Measurements from ENCODE around the gene HMGB4.

The HMGB4 gene

GRCh38 chr1:33826311-33826710 is 37.6 kb upstream of the HMGB4 start:
- no peak overlapping the region for H3K4me3 ChIP-seq (ENCODE audit: low read depth, low read length)
- no peak for TF ChIP-seq CTCF (IDR thresholded peaks at IDR 0.05; ENCODE audit: low read depth, low read length)

GRCh38 chr1:33826711-33827110 is 37.2 kb upstream of the HMGB4 start:
- no peak overlapping the region for H3K4me3 ChIP-seq (ENCODE audit: low read depth, low read length)
- no peak for TF ChIP-seq CTCF (IDR thresholded peaks at IDR 0.05; ENCODE audit: low read depth, low read length)

- H3K4me3 ChIP-seq (ENCODE audit: low read depth, low read length) = no peak overlapping the region
- TF ChIP-seq CTCF (IDR thresholded peaks at IDR 0.05; ENCODE audit: low read depth, low read length) = no peak
These were observed 35.8 kb upstream of the HMGB4 start for GRCh38 chr1:33828059-33828458.

GRCh38 chr1:33828654-33829053 is 35.2 kb upstream of the HMGB4 start:
- H3K4me3 ChIP-seq (ENCODE audit: low read depth, low read length) = no peak overlapping the region
- TF ChIP-seq CTCF (IDR thresholded peaks at IDR 0.05; ENCODE audit: low read depth, low read length) = no peak

- no peak for TF ChIP-seq CTCF (IDR thresholded peaks at IDR 0.05; ENCODE audit: low read depth, low read length)
- H3K4me3 ChIP-seq (ENCODE audit: low read depth, low read length) = no peak overlapping the region
These were observed 27.0 kb upstream of the HMGB4 start for GRCh38 chr1:33836911-33837310.

GRCh38 chr1:33837635-33838034 is 26.2 kb upstream of the HMGB4 start:
- no peak overlapping the region for H3K4me3 ChIP-seq (ENCODE audit: low read depth, low read length)
- no peak for TF ChIP-seq CTCF (IDR thresholded peaks at IDR 0.05; ENCODE audit: low read depth, low read length)

GRCh38 chr1:33841494-33841893 is 22.4 kb upstream of the HMGB4 start:
- H3K4me3 ChIP-seq (ENCODE audit: low read depth, low read length) = no peak overlapping the region
- no peak for TF ChIP-seq CTCF (IDR thresholded peaks at IDR 0.05; ENCODE audit: low read depth, low read length)
